Tibial artery (tissue), 4 donors: ENCODE data around the gene SLC43A3.

Source experiments
- DNase-seq, 2 donors: peaks; one replicate each; pipeline ENCODE4 v3.0.0-alpha.2; 2019
- H3K27ac ChIP-seq, 2 donors: fragments of 200-600 bp; sonication (generic) in 1 of 2; 1 replicate in 1 of 2; 2 replicates in 1 of 2; pipeline ENCODE4 v1.5.1; 2018 to 2019; ENCODE audit warnings: mild to moderate bottlenecking in 1 of 2
- H3K27me3 ChIP-seq, 2 donors: fragments of 200-600 bp; sonication (generic) in 1 of 2; one replicate each; pipeline versions ENCODE4 v1.5.1 to v1.6.0; 2016 to 2019
- H3K36me3 ChIP-seq, 3 donors: fragments of 200-600 bp; sonication (generic) in 2 of 3; one replicate each; pipeline ENCODE4 v1.5.1; 2016 to 2019; ENCODE audit warnings: mild to moderate bottlenecking in 2 of 3
- H3K4me1 ChIP-seq, 4 donors: fragments of 200-600 bp; sonication (generic) in 2 of 4; 1 replicate in 3 of 4; 2 replicates in 1 of 4; pipeline ENCODE4 v1.5.1; 2016 to 2019
- H3K4me3 ChIP-seq, 2 donors: fragments of 200-600 bp; sonication (generic) in 1 of 2; 1 replicate in 1 of 2; 2 replicates in 1 of 2; pipeline ENCODE4 v1.5.1; 2018 to 2019; ENCODE audit warnings: mild to moderate bottlenecking in 2 of 2
- H3K9me3 ChIP-seq, 3 donors: fragments of 200-600 bp; sonication (generic) in 1 of 3; one replicate each; pipeline ENCODE4 v1.5.1; 2016 to 2019
- intact Hi-C: fragments of 100-400 bp; cut with DNase I; formaldehyde crosslinking; loops from one replicate; pipeline ENCODE4 v1.15.0; 2023; ENCODE audit warnings: low total_unique reads
- TF ChIP-seq, protein P1 (sequence below), 2 experiments: fragments of 200-600 bp in 1 of 2; fragments of 450-650 bp in 1 of 2; IDR thresholded peaks; one replicate each; pipeline ENCODE4 v1.5.1; 2017 to 2019; ENCODE audit warnings: antibody characterized with exemption in 2 of 2, mild to moderate bottlenecking in 1 of 2, moderate library complexity in 1 of 2

SLC43A3 gene

DNA sequence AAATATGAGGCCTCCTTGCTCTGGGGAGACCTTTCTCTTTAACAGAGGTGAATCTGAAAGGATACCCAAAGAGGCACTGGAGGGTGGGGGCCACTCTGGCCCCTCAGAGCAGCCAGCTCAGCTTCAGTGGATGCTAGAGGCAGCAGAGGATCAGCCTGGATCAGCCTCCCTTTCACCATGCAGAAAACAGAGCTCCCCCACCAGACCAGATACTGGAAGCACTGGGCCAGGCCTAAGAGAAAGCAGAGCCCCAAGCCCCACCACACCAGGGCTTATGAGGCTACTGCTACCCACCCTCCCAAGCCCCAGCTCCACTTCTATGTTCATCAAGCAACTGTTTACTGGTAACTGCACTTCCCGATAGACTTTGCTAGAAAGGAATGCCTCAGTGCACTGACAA is 4.0 kb upstream of the SLC43A3 start:
- DNase-seq: no peak
- Histone ChIP-seq H3K4me1 (peaks cover 0 to 37% (median 21%) of the 10 kb centered on the region in 4 donors), H3K27me3 (no peaks in the 10 kb centered on the region), H3K4me3 (no peak overlapping the region), H3K27ac (no peak overlapping the region), H3K9me3 (no peaks in the 10 kb centered on the region), H3K36me3 (no peaks in the 10 kb centered on the region)
- TF ChIP-seq, protein P1, sequence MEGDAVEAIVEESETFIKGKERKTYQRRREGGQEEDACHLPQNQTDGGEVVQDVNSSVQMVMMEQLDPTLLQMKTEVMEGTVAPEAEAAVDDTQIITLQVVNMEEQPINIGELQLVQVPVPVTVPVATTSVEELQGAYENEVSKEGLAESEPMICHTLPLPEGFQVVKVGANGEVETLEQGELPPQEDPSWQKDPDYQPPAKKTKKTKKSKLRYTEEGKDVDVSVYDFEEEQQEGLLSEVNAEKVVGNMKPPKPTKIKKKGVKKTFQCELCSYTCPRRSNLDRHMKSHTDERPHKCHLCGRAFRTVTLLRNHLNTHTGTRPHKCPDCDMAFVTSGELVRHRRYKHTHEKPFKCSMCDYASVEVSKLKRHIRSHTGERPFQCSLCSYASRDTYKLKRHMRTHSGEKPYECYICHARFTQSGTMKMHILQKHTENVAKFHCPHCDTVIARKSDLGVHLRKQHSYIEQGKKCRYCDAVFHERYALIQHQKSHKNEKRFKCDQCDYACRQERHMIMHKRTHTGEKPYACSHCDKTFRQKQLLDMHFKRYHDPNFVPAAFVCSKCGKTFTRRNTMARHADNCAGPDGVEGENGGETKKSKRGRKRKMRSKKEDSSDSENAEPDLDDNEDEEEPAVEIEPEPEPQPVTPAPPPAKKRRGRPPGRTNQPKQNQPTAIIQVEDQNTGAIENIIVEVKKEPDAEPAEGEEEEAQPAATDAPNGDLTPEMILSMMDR (IDR thresholded peaks at IDR 0.05): no peak
- intact Hi-C loops: loop anchor here (10.0 kb wide), 1 partner anchor 86 kb away; no protein-coding TSS in a partner anchor

DNA sequence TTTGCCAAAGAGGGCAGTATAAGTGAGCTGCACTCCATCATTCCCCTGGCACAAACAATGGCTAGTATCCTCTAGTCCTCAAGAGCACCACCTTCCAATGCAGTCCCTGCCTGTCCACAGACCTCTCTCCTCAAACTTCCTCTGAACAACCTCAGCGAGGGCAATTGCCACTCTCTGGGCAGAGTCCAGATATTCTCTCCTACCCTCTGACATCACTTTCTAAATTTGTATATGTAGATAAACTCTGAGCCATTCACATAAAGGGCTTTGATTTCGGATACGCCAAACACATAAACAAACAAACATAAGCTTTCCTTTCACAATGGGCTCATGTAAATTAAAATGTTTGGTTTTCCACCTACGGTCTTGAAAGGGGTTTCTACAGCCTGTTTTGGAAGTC is 3.0 kb upstream of the SLC43A3 start:
- H3K27ac ChIP-seq: no peak overlapping the region

DNA sequence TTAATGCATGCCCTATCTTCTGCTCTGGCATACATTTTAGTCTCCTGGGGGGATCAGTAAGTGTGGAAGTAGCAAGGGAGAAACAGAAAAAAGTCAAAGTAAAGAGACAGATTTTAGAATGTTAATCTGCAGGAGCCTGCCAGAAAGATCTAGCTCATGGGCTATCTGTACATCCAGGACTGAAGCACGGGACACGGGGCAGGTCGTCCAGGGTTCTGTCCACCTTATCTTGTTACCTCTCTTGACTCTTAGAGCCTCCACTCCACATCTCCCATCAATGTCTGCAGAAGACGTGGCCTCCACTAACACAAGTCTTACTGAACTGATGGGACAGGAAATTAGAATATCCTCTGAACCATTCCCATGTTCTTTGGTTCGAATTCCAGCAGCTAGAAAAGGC is 1.7 kb upstream of the SLC43A3 start:
- H3K4me1 ChIP-seq: peaks cover 0 to 49% (median 43%) of the 10 kb centered on the region in 4 donors
- no peaks in the 10 kb centered on the region for H3K27me3 ChIP-seq
- H3K4me3 ChIP-seq: no peak overlapping the region
- peak overlapping the region; percentile 87 to 90 for H3K27ac ChIP-seq
- H3K9me3 ChIP-seq: no peaks in the 10 kb centered on the region
- peaks cover 0 to 7% (median 7%) of the 10 kb centered on the region in 3 donors for H3K36me3 ChIP-seq
- no peak for DNase-seq
- intact Hi-C loops: no loop called here
- TF ChIP-seq, protein P1 (IDR thresholded peaks at IDR 0.05): no peak

More for the DNA sequence above, 3.0 kb upstream of the SLC43A3 start:
- Histone ChIP-seq H3K4me3 (no peak overlapping the region), H3K36me3 (no peaks in the 10 kb centered on the region), H3K27me3 (no peaks in the 10 kb centered on the region), H3K4me1 (peaks cover 0 to 45% (median 31%) of the 10 kb centered on the region in 4 donors), H3K9me3 (no peaks in the 10 kb centered on the region)
- intact Hi-C loops: loop anchor here (10.0 kb wide), 1 partner anchor 85 kb away; no protein-coding TSS in a partner anchor
- TF ChIP-seq, protein P1 (IDR thresholded peaks at IDR 0.05): no peak
- DNase-seq: no peak

DNA sequence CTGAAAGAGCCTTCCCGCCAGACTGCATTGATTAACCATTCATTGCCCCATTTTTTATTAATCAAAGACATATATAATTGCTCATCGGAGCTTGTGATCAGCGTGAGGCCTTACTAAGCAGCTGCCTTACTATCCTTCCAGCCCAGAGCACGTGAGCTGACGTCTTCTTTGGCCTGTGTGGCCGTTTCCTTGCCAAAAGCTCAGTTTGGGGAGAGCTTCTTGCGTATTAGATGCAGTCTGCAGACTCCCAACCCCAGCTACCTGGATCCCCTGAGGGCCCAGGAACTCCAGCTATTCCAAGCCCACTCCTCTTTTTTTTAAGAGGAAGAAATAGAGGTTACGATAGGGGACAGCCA is 784 bp upstream of the SLC43A3 start:
- intact Hi-C loops: no loop called here
- peaks cover 0 to 17% (median 16%) of the 10 kb centered on the region in 3 donors for H3K36me3 ChIP-seq
- peaks cover 0 to 51% (median 44%) of the 10 kb centered on the region in 4 donors for H3K4me1 ChIP-seq
- TF ChIP-seq, protein P1 (IDR thresholded peaks at IDR 0.05): no peak
- H3K9me3 ChIP-seq: no peaks in the 10 kb centered on the region
- DNase-seq: peak; percentile 92 to 93
- H3K27ac ChIP-seq: peak overlapping the region; percentile 87 to 90
- peak overlapping the region; percentile 53 to 57 for H3K4me3 ChIP-seq
- H3K27me3 ChIP-seq: no peaks in the 10 kb centered on the region

DNA sequence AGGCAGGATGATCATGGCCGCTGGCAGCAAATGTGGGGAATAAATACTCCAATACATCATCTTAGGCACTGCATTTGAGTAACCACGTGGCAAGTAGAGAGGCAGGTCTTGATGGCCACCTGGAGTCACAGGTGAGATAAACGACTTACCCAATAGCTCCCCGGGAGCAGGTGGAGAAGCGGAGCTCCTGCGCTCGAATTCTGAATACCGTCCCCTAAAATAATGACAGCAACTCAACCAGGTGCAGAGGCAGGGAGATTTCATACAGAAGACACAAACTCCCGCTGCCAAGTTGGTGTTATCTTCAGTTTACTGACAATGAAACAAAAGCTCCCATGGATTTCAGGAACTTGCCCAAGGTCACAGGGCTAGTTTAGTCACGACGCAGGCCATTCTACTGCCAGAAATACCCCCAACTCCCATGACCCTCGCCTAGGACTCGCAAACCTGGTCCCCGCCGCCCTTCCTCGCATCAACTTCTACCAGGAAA is 437 bp downstream of the SLC43A3 start:
- DNase-seq: no peak
- Histone ChIP-seq H3K36me3 (peaks cover 0 to 28% (median 24%) of the 10 kb centered on the region in 3 donors), H3K27ac (peak overlapping the region; percentile 87 to 90), H3K4me3 (peak overlapping the region; percentile 53 to 57), H3K27me3 (no peaks in the 10 kb centered on the region), H3K4me1 (peaks cover 0 to 51% (median 44%) of the 10 kb centered on the region in 4 donors), H3K9me3 (no peaks in the 10 kb centered on the region)
- TF ChIP-seq, protein P1 (IDR thresholded peaks at IDR 0.05): no peak
- intact Hi-C loops: no loop called here
